ENCODE results near the gene SLC10A6.

Gene SLC10A6

GRCh38 chr4:86848136-86848535 is 1.0 kb downstream of the SLC10A6 start:
- no peak for DNase-seq (ENCODE audit: low spot score)

- DNase-seq (ENCODE audit: low spot score): no peak
These were observed 1.6 kb downstream of the SLC10A6 start for GRCh38 chr4:86847571-86847970.

GRCh38 chr4:86846921-86847320 is 2.3 kb downstream of the SLC10A6 start:
- DNase-seq (ENCODE audit: low spot score): no peak

GRCh38 chr4:86845593-86845992 is 3.6 kb downstream of the SLC10A6 start:
- no peak for DNase-seq (ENCODE audit: low spot score)

GRCh38 chr4:86841309-86841708 is 7.9 kb downstream of the SLC10A6 start:
- no peak for DNase-seq (ENCODE audit: low spot score)

GRCh38 chr4:86840858-86841257 is 8.3 kb downstream of the SLC10A6 start:
- no peak for DNase-seq (ENCODE audit: low spot score)

- DNase-seq (ENCODE audit: low spot score): no peak
These were observed 11.3 kb downstream of the SLC10A6 start for GRCh38 chr4:86837691-86838503.

GRCh38 chr4:86835677-86836076 is 13.5 kb downstream of the SLC10A6 start:
- no peak for DNase-seq (ENCODE audit: low spot score)

- no peak for DNase-seq (ENCODE audit: low spot score)
These were observed 14.3 kb downstream of the SLC10A6 start for GRCh38 chr4:86834901-86835300.

GRCh38 chr4:86833615-86834014 is 15.6 kb downstream of the SLC10A6 start:
- no peak for DNase-seq (ENCODE audit: low spot score)

GRCh38 chr4:86831262-86832130 is 17.7 kb downstream of the SLC10A6 start:
- peak; percentile 19 for DNase-seq (ENCODE audit: low spot score)

- no peak for DNase-seq (ENCODE audit: low spot score)
These were observed 23.7 kb downstream of the SLC10A6 start for GRCh38 chr4:86825511-86825910.

GRCh38 chr4:86822136-86822535 is 27.0 kb downstream of the SLC10A6 start:
- DNase-seq (ENCODE audit: low spot score): no peak

- DNase-seq (ENCODE audit: low spot score): no peak
These were observed 28.0 kb downstream of the SLC10A6 start for GRCh38 chr4:86821151-86821550.

- no peak for DNase-seq (ENCODE audit: low spot score)
These were observed 29.6 kb downstream of the SLC10A6 start for GRCh38 chr4:86819561-86819960.

GRCh38 chr4:86818841-86819240 is 30.3 kb downstream of the SLC10A6 start:
- peak; percentile 39 for DNase-seq (ENCODE audit: low spot score)

- no peak for DNase-seq (ENCODE audit: low spot score)
These were observed 31.0 kb downstream of the SLC10A6 start for GRCh38 chr4:86818211-86818610.

- no peak for DNase-seq (ENCODE audit: low spot score)
These were observed 32.5 kb downstream of the SLC10A6 start for GRCh38 chr4:86816501-86817273.

- no peak for DNase-seq (ENCODE audit: low spot score)
These were observed 33.5 kb downstream of the SLC10A6 start for GRCh38 chr4:86815653-86816052.

- peak; percentile 21 for DNase-seq (ENCODE audit: low spot score)
These were observed 38.3 kb downstream of the SLC10A6 start for GRCh38 chr4:86810847-86811246.

- no peak for DNase-seq (ENCODE audit: low spot score)
These were observed 39.4 kb downstream of the SLC10A6 start for GRCh38 chr4:86809809-86810208.

GRCh38 chr4:86791126-86791525 is 58.1 kb downstream of the SLC10A6 start:
- DNase-seq (ENCODE audit: low spot score): no peak

All from iPS-NIHi11 (cell line).